ENCODE results near the gene PRND. TPM values are rescaled to one million over a fixed set of nuclear protein-coding genes. Genes with fewer than 3 reads are reported as not detected.

Gene PRND
- total and polyA plus RNA-seq, 4 experiments from 2014 or later = 0.04 TPM; not detected in 3

DNA sequence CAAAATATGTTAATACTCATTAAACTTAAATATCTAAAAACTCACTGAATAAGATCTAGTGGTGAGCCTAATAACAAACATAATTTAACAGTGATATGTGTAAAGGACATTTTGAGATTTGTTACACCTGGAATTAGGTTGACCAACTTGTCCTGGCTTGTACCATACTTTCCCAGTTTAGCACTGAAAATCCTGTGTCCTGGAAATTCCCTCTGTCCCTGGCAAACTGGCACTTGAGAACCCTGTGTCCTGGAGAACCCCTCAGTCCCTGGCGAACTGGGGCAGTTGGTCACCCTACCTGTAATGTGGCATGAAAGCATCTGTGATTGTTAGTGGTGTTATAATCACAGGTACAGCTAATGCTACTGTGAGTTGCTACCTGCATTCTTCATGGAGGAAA is 6.9 kb upstream of the PRND start:
- DNase-seq = no peak

GRCh38 chr20:4717816-4718570 is 3.7 kb upstream of the PRND start:
- H3K27ac ChIP-seq (ENCODE audit: low read depth, low read length) = no peak overlapping the region
- no peak for DNase-seq
- ChIA-PET CTCF (ENCODE audit: partially characterized antibody) (interaction anchor here (2.9 to 17.2 kb wide), 2 partner anchors 85 to 107 kb away, joined by 10 to 369 read pairs; no protein-coding TSS in a partner anchor), POLR2A (ENCODE audit: partially characterized antibody) (no interaction called here)
- H3K9me3 ChIP-seq (ENCODE audit: control insufficient read depth in 1 of 2, low read length in 2 of 2) = no peaks in the 10 kb centered on the region
- no peaks in the 10 kb centered on the region for H3K27me3 ChIP-seq (ENCODE audit: insufficient read depth, low read length)
- Mint-ChIP-seq H3K9me3 (peaks cover 0 to 4% (median 0%) of the 10 kb centered on the region in 8 donors), H3K27me3 (peaks cover 1 to 4% of the 10 kb centered on the region in 2 donors), H3K27ac (no peak overlapping the region), H3K4me1 (peaks cover 4 to 9% (median 7%) of the 10 kb centered on the region in 4 donors), H3K36me3 (no peaks in the 10 kb centered on the region), H3K4me3 (no peak overlapping the region)
- intact Hi-C loops (cut with micrococcal nuclease) = no loop called here
- H3K4me3 ChIP-seq (ENCODE audit: low read length in 2 of 2) = no peak overlapping the region
- H3K36me3 ChIP-seq (ENCODE audit: insufficient read depth, low read length) = no peaks in the 10 kb centered on the region
- H3K4me1 ChIP-seq (ENCODE audit: insufficient read depth, low read length) = peaks cover 10% of the 10 kb centered on the region

More for the DNA sequence above, 6.9 kb upstream of the PRND start:
- intact Hi-C loops (cut with micrococcal nuclease) = no loop called here
- Mint-ChIP-seq H3K27me3 (peaks cover 1 to 4% of the 10 kb centered on the region in 2 donors), H3K9me3 (peaks cover 0 to 4% (median 0%) of the 10 kb centered on the region in 8 donors), H3K4me3 (no peak overlapping the region), H3K4me1 (peaks cover 0 to 6% (median 5%) of the 10 kb centered on the region in 4 donors), H3K36me3 (no peaks in the 10 kb centered on the region), H3K27ac (no peak overlapping the region)
- Histone ChIP-seq H3K9me3 (ENCODE audit: control insufficient read depth in 1 of 2, low read length in 2 of 2) (no peaks in the 10 kb centered on the region), H3K27me3 (ENCODE audit: insufficient read depth, low read length) (no peaks in the 10 kb centered on the region), H3K4me3 (ENCODE audit: low read length in 2 of 2) (no peak overlapping the region), H3K36me3 (ENCODE audit: insufficient read depth, low read length) (no peaks in the 10 kb centered on the region), H3K4me1 (ENCODE audit: insufficient read depth, low read length) (no peaks in the 10 kb centered on the region), H3K27ac (ENCODE audit: low read depth, low read length) (no peak overlapping the region)
- ChIA-PET CTCF (ENCODE audit: partially characterized antibody) (interaction anchor here (1.1 to 17.2 kb wide), 3 partner anchors 11 to 104 kb away, joined by 5 to 369 read pairs (median 7); no protein-coding TSS in a partner anchor), POLR2A (ENCODE audit: partially characterized antibody) (no interaction called here)

- Histone ChIP-seq H3K27me3 (ENCODE audit: insufficient read depth, low read length) (no peaks in the 10 kb centered on the region), H3K4me3 (ENCODE audit: low read length in 2 of 2) (no peak overlapping the region), H3K9me3 (ENCODE audit: control insufficient read depth in 1 of 2, low read length in 2 of 2) (no peaks in the 10 kb centered on the region), H3K36me3 (ENCODE audit: insufficient read depth, low read length) (no peaks in the 10 kb centered on the region), H3K27ac (ENCODE audit: low read depth, low read length) (no peak overlapping the region), H3K4me1 (ENCODE audit: insufficient read depth, low read length) (peaks cover 10% of the 10 kb centered on the region)
- no peak overlapping the region for H3K27ac Mint-ChIP-seq
- H3K4me3 Mint-ChIP-seq = no peak overlapping the region
- H3K36me3 Mint-ChIP-seq = no peaks in the 10 kb centered on the region
- DNase-seq = no peak
- peaks cover 0 to 2% (median 0%) of the 10 kb centered on the region in 8 donors for H3K9me3 Mint-ChIP-seq
- ChIA-PET CTCF (ENCODE audit: partially characterized antibody) (interaction anchor here (1.0 to 17.2 kb wide), 6 partner anchors 9 to 117 kb away, joined by 3 to 369 read pairs (median 8); no protein-coding TSS in a partner anchor), POLR2A (ENCODE audit: partially characterized antibody) (interaction anchor here (1.8 kb wide), 1 partner anchor 106 kb away, joined by 10 read pairs; no protein-coding TSS in a partner anchor)
- peaks cover 4 to 9% (median 7%) of the 10 kb centered on the region in 4 donors for H3K4me1 Mint-ChIP-seq
- H3K27me3 Mint-ChIP-seq = no peaks in the 10 kb centered on the region
- intact Hi-C loops (cut with micrococcal nuclease) = no loop called here
These were observed 2.5 kb upstream of the PRND start for GRCh38 chr20:4719190-4719589.

- intact Hi-C loops (cut with micrococcal nuclease) = loop anchor here (1.0 kb wide), 3 partner anchors 106 to 612 kb away; no protein-coding TSS in a partner anchor
- POLR2A ChIA-PET (ENCODE audit: partially characterized antibody) = interaction anchor here (1.0 to 1.8 kb wide), 2 partner anchors 36 to 107 kb away, joined by 3 to 10 read pairs; no protein-coding TSS in a partner anchor
These were observed 1.4 kb upstream of the PRND start for GRCh38 chr20:4720041-4720976.

GRCh38 chr20:4720977-4721349 is 746 bp upstream of the PRND start:
- Mint-ChIP-seq H3K4me3 (peak overlapping the region in 2 of 8 donors; percentile 35 to 45), H3K4me1 (peaks cover 4 to 9% (median 7%) of the 10 kb centered on the region in 4 donors), H3K27ac (peak overlapping the region in 3 of 7 donors; percentile 50 to 69 (median 57)), H3K27me3 (no peaks in the 10 kb centered on the region), H3K9me3 (peaks cover 0 to 2% (median 0%) of the 10 kb centered on the region in 8 donors), H3K36me3 (no peaks in the 10 kb centered on the region)
- Histone ChIP-seq H3K27ac (ENCODE audit: low read depth, low read length) (no peak overlapping the region), H3K4me3 (ENCODE audit: low read length in 2 of 2) (no peak overlapping the region), H3K4me1 (ENCODE audit: insufficient read depth, low read length) (peaks cover 10% of the 10 kb centered on the region), H3K36me3 (ENCODE audit: insufficient read depth, low read length) (no peaks in the 10 kb centered on the region), H3K9me3 (ENCODE audit: control insufficient read depth in 1 of 2, low read length in 2 of 2) (no peaks in the 10 kb centered on the region), H3K27me3 (ENCODE audit: insufficient read depth, low read length) (no peaks in the 10 kb centered on the region)
- no peak for DNase-seq
- ChIA-PET CTCF (ENCODE audit: partially characterized antibody) (interaction anchor here (0.8 to 17.2 kb wide), 8 partner anchors 16 to 119 kb away, joined by 3 to 369 read pairs (median 5); no protein-coding TSS in a partner anchor), POLR2A (ENCODE audit: partially characterized antibody) (interaction anchor here (1.0 to 1.8 kb wide), 2 partner anchors 37 to 107 kb away, joined by 3 to 10 read pairs; no protein-coding TSS in a partner anchor)
- intact Hi-C loops (cut with micrococcal nuclease) = loop anchor here (1.0 kb wide), 3 partner anchors 107 to 613 kb away; no protein-coding TSS in a partner anchor

More at GRCh38 chr20:4720041-4720976, 1.4 kb upstream of the PRND start:
- H3K36me3 Mint-ChIP-seq = no peaks in the 10 kb centered on the region
- Histone ChIP-seq H3K27ac (ENCODE audit: low read depth, low read length) (no peak overlapping the region), H3K4me3 (ENCODE audit: low read length in 2 of 2) (no peak overlapping the region), H3K36me3 (ENCODE audit: insufficient read depth, low read length) (no peaks in the 10 kb centered on the region), H3K9me3 (ENCODE audit: control insufficient read depth in 1 of 2, low read length in 2 of 2) (no peaks in the 10 kb centered on the region), H3K4me1 (ENCODE audit: insufficient read depth, low read length) (peaks cover 10% of the 10 kb centered on the region), H3K27me3 (ENCODE audit: insufficient read depth, low read length) (no peaks in the 10 kb centered on the region)
- peaks cover 4 to 9% (median 7%) of the 10 kb centered on the region in 4 donors for H3K4me1 Mint-ChIP-seq
- peaks cover 0 to 2% (median 0%) of the 10 kb centered on the region in 8 donors for H3K9me3 Mint-ChIP-seq
- peak overlapping the region in 1 of 8 donors; percentile 50 for H3K4me3 Mint-ChIP-seq
- no peaks in the 10 kb centered on the region for H3K27me3 Mint-ChIP-seq
- peak overlapping the region in 5 of 7 donors; percentile 14 to 87 (median 65) for H3K27ac Mint-ChIP-seq
- CTCF ChIA-PET (ENCODE audit: partially characterized antibody) = interaction anchor here (0.6 to 17.2 kb wide), 13 partner anchors 10 to 227 kb away, joined by 3 to 369 read pairs (median 4); no protein-coding TSS in a partner anchor
- DNase-seq = peak; percentile 75 to 78 (median 77)

- intact Hi-C loops (cut with micrococcal nuclease) = no loop called here
- Mint-ChIP-seq H3K4me1 (peaks cover 12 to 20% (median 16%) of the 10 kb centered on the region in 4 donors), H3K27ac (no peak overlapping the region), H3K4me3 (no peak overlapping the region), H3K9me3 (peaks cover 0 to 2% (median 0%) of the 10 kb centered on the region in 8 donors), H3K27me3 (no peaks in the 10 kb centered on the region), H3K36me3 (no peaks in the 10 kb centered on the region)
- H3K4me3 ChIP-seq (ENCODE audit: low read length in 2 of 2) = no peak overlapping the region
- POLR2A ChIA-PET (ENCODE audit: partially characterized antibody) = no interaction called here
- no peaks in the 10 kb centered on the region for H3K27me3 ChIP-seq (ENCODE audit: insufficient read depth, low read length)
- no peaks in the 10 kb centered on the region for H3K36me3 ChIP-seq (ENCODE audit: insufficient read depth, low read length)
- H3K27ac ChIP-seq (ENCODE audit: low read depth, low read length) = no peak overlapping the region
- H3K9me3 ChIP-seq (ENCODE audit: control insufficient read depth in 1 of 2, low read length in 2 of 2) = no peaks in the 10 kb centered on the region
- peaks cover 25% of the 10 kb centered on the region for H3K4me1 ChIP-seq (ENCODE audit: insufficient read depth, low read length)
- no peak for DNase-seq
- CTCF ChIA-PET (ENCODE audit: partially characterized antibody) = interaction anchor here (0.8 to 17.2 kb wide), 8 partner anchors 11 to 128 kb away, joined by 3 to 369 read pairs (median 4); no protein-coding TSS in a partner anchor
These were observed 862 bp downstream of the PRND start for GRCh38 chr20:4722571-4722970.

Measured in CD4-positive, alpha-beta memory T cell (primary cell).